Measurements from ENCODE around the gene PPP1R16B.

- no peak for TF ChIP-seq CTCF (IDR thresholded peaks at IDR 0.05; ENCODE audit: low read depth, low read length, poor library complexity, severe bottlenecking)
- no peak for TF ChIP-seq EZH2phosphoT487 (IDR thresholded peaks at IDR 0.05; ENCODE audit: borderline replicate concordance, low read length)
Observed at GRCh38 chr20:38920851-38921250, 115.4 kb downstream of the PPP1R16B start.
